ENCODE data around the gene GDPD5.

Gene GDPD5

GRCh38 chr11:75526192-75526541 is 426 bp upstream of the GDPD5 start:
- H3K4me3 ChIP-seq (ENCODE audit: low read depth, low read length), result peak overlapping the region; percentile 80
- no peak for TF ChIP-seq CTCF (IDR thresholded peaks at IDR 0.05; ENCODE audit: borderline replicate concordance, insufficient read depth, low read depth, low read length)

- TF ChIP-seq CTCF (IDR thresholded peaks at IDR 0.05; ENCODE audit: borderline replicate concordance, insufficient read depth, low read depth, low read length), result no peak
- H3K4me3 ChIP-seq (ENCODE audit: low read depth, low read length), result peak overlapping the region; percentile 80
Observed at GRCh38 chr11:75524665-75525432, 892 bp downstream of the GDPD5 start.

DNA sequence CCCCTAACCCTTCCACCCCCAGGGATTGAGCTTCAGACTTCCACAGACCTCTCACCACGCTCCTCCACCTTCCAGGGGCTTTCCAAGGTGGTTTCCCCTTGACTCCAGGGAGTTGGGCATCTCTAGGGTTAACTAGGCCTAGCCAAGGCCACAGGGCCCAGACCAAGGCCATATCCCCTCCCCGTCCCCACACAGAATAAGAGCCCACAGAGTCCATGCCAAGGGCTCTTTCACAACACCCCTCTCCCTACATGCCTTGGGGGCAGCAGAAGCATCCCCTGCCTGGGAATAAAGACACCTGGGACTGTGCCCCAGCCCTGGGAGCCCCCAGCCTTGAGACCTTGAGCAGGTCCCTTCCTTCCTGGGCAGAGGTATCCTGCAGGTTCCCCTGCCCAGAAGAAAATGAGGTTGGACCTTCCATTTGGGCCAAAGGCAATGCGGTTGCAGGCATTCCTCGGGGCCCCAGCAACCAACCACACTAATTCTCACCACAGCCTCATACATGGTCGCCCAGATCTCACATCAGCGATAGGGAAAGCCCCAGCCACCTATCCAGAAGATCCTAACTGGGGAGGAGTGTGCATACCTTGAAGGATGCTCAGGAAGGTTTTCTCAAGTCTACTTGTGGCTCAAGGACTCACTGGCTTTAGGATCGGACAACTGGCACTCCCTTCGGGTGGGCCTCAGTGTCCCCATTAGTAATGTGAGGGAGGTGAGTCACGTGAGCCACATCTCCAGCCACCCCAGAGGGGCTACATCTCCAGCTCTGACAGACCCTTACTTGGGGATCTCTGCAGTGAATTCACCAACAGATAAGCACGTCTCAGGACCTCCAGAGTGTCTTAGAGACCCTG is 1.7 kb downstream of the GDPD5 start:
- no peak for TF ChIP-seq CTCF (IDR thresholded peaks at IDR 0.05; ENCODE audit: borderline replicate concordance, insufficient read depth, low read depth, low read length)
- peak overlapping the region; percentile 80 for H3K4me3 ChIP-seq (ENCODE audit: low read depth, low read length)

GRCh38 chr11:75523189-75523588 is 2.6 kb downstream of the GDPD5 start:
- no peak for TF ChIP-seq CTCF (IDR thresholded peaks at IDR 0.05; ENCODE audit: borderline replicate concordance, insufficient read depth, low read depth, low read length)
- H3K4me3 ChIP-seq (ENCODE audit: low read depth, low read length), result no peak overlapping the region

DNA sequence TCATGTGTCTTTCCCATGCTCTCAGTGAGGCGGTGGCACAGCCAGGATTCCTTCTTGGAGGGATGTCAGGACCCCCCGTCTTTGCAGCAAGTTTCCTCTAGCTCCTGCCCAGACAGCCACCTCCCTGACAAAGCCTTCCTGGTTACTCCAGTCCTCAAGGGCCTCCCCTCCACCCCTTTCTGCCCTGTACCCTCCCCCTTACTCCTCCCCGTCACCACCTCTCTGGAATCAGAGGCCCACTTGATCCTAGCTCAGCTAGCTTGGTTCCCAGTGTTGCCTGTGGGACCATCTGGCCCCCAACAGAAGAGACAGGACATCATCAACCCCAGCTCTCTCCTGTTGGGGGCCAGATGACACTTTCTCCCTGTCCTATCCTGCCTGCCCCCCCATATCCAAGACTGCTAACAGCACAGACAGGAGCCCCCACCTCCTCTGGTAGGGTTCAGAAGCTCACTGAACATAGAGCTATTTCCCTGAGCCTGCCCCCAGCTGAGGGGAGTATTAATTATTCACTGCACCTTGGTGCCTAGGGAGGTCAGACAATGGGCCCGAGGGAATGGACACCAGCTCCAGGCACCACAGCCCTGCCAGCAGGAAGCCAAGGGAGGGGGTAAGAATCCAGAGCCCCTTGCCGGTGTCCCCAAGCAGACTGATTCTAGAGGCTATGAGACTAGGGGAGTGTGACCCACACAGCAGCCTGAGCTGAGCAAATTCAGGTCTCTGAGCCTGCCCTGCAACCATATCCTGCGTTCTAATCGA is 3.3 kb downstream of the GDPD5 start:
- H3K4me3 ChIP-seq (ENCODE audit: low read depth, low read length), result no peak overlapping the region
- no peak for TF ChIP-seq CTCF (IDR thresholded peaks at IDR 0.05; ENCODE audit: borderline replicate concordance, insufficient read depth, low read depth, low read length)

DNA sequence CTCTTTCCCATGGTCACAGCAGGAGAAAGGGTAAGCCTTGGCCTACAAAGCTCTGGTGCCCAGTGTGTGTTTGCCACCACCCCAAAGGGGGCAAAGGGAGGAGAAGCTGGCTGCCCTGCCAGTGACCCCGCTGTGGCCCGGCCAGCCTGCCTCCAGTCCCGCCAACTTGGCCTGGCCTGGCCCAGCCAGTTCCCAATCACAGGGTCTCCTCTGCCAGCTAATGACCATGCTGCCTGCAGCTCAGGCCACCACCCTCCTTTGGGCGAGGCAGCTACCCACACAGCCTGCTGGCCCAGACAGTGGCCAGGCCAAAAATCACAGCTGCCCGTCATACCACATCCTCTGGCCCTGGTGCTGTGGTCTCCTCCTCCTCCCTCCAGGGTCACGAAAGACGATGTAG is 5.1 kb downstream of the GDPD5 start:
- TF ChIP-seq CTCF (IDR thresholded peaks at IDR 0.05; ENCODE audit: borderline replicate concordance, insufficient read depth, low read depth, low read length), result no peak
- no peak overlapping the region for H3K4me3 ChIP-seq (ENCODE audit: low read depth, low read length)

Data from GM12875 (cell line).